OCI-LY7 (cell line): ENCODE measurements around the gene NCAM2. TPM values are rescaled to one million over a fixed set of nuclear protein-coding genes. Genes with fewer than 3 reads are reported as not detected.

Experiments
- BruUV-seq: library from RNA; stranded (reverse); fragments of 400-500 nt; replicated peaks from 2 replicates; lab custom pipeline; 2021; lab: Mats Ljungman, UMichigan
- CTCF ChIA-PET: fragments of 300-600 bp; sonication (Branson Sonifier 250); formaldehyde crosslinking; loops from one replicate; lab custom pipeline; 2022; ENCODE audit warnings: antibody characterized with exemption; ENCODE audit not compliant: unreplicated experiment; lab: Charles Lee
- POLR2A ChIA-PET: fragments of 300-600 bp; sonication (Branson Sonifier 250); formaldehyde crosslinking; loops from one replicate; lab custom pipeline; 2022; ENCODE audit warnings: antibody characterized with exemption; lab: Charles Lee
- DNase-seq: peaks from one replicate; pipeline ENCODE4 v3.0.0-alpha.2; 2015; ENCODE audit warnings: low spot score
- H2AFZ ChIP-seq: fragments of 200-600 bp; sonication (generic), shearing (Covaris generic); 2 replicates; pipeline ENCODE4 v1.6.1; 2014; ENCODE audit warnings: mild to moderate bottlenecking, antibody characterized with exemption, low read length, moderate library complexity
- H3K27ac ChIP-seq: fragments of 200-600 bp; sonication (generic); 2 replicates; pipeline ENCODE4 v1.5.1; 2014; ENCODE audit warnings: mixed run types, low read depth, mild to moderate bottlenecking, moderate library complexity, low read length, inconsistent platforms; ENCODE audit not compliant: poor library complexity, severe bottlenecking
- H3K36me3 ChIP-seq: fragments of 200-600 bp; sonication (generic); 2 replicates; pipeline ENCODE4 v1.6.1; 2014; ENCODE audit warnings: mild to moderate bottlenecking, antibody characterized with exemption, low read length, moderate library complexity, mixed read lengths; ENCODE audit not compliant: insufficient read depth
- H3K4me1 ChIP-seq: fragments of 200-600 bp; sonication (generic); 2 replicates; pipeline ENCODE4 v1.5.1; 2014; ENCODE audit warnings: mild to moderate bottlenecking, low read length; ENCODE audit not compliant: insufficient read depth, poor library complexity, severe bottlenecking
- H3K4me2 ChIP-seq: fragments of 200-600 bp; sonication (generic); 2 replicates; pipeline ENCODE4 v1.6.1; 2014; ENCODE audit warnings: mild to moderate bottlenecking, low read length
- H3K4me3 ChIP-seq: fragments of 200-600 bp; sonication (generic); 2 replicates; pipeline ENCODE4 v1.5.1; 2014; ENCODE audit warnings: mild to moderate bottlenecking, low read depth, low read length; ENCODE audit not compliant: poor library complexity, severe bottlenecking
- H3K79me2 ChIP-seq: fragments of 200-600 bp; sonication (generic); 2 replicates; pipeline ENCODE4 v1.6.1; 2016; ENCODE audit warnings: low read depth, mild to moderate bottlenecking, low read length, moderate library complexity, mixed read lengths; ENCODE audit not compliant: insufficient read depth
- H3K9me2 ChIP-seq: fragments of 200-600 bp; sonication (generic); 2 replicates; pipeline ENCODE4 v1.6.1; 2016; ENCODE audit warnings: mild to moderate bottlenecking, low read length, mixed read lengths; ENCODE audit not compliant: insufficient read depth
- H3K9me3 ChIP-seq: fragments of 200-600 bp; sonication (generic); 2 replicates; pipeline ENCODE4 v1.6.1; 2014; ENCODE audit warnings: mild to moderate bottlenecking, mixed run types, low read length, mixed read lengths
- H4K20me1 ChIP-seq: fragments of 200-600 bp; sonication (generic); 2 replicates; pipeline ENCODE4 v1.6.1; 2014; ENCODE audit warnings: mild to moderate bottlenecking, antibody characterized with exemption, low read length, moderate library complexity, mixed read lengths; ENCODE audit not compliant: insufficient read depth
- CTCF ChIP-seq: fragments of 200-600 bp; sonication (generic); conservative IDR thresholded peaks from 2 replicates; pipeline ENCODE4 v1.5.1; 2014; ENCODE audit warnings: mild to moderate bottlenecking, antibody characterized with exemption, low read length, moderate library complexity, mixed read lengths
- EZH2phosphoT487 ChIP-seq: fragments of 200-600 bp; sonication (generic); IDR thresholded peaks from 2 replicates; pipeline ENCODE4 v1.6.1; 2018; ENCODE audit warnings: low read depth, borderline replicate concordance, mild to moderate bottlenecking, mixed run types, antibody characterized with exemption, low read length, moderate library complexity, mixed read lengths
- intact Hi-C: fragments of 100-400 bp; cut with micrococcal nuclease; formaldehyde crosslinking; loops from one replicate; pipeline ENCODE4 v1.10.0; 2022; ENCODE audit not compliant: unreplicated experiment
- total RNA-seq, 2 experiments: library from RNA; depleted of rRNA in 1 of 2; stranded (reverse); fragments of >200 nt in 1 of 2; shearing (Covaris generic) in 1 of 2; gene quantifications; 2 replicates each; pipeline ENCODE4 v1.2.3, GENCODE V29; 2014 to 2022

The NCAM2 gene
- total RNA-seq, 2 experiments from 2014 or later = not detected

- DNase-seq = no peak
- no peak overlapping the region for H3K27ac ChIP-seq
- no peak overlapping the region for H2AFZ ChIP-seq
- H3K9me2 ChIP-seq = no peaks in the 10 kb centered on the region
- ChIA-PET POLR2A (no interaction called here), CTCF (no interaction called here)
- H3K4me3 ChIP-seq = no peak overlapping the region
- H3K36me3 ChIP-seq = no peaks in the 10 kb centered on the region
- TF ChIP-seq EZH2phosphoT487 = no peak
- no peak for TF ChIP-seq CTCF
- H3K79me2 ChIP-seq = no peaks in the 10 kb centered on the region
- peaks cover 10% of the 10 kb centered on the region; the same call in 1 of the 2 replicates for H3K9me3 ChIP-seq
- no peaks in the 10 kb centered on the region for H4K20me1 ChIP-seq
- H3K4me2 ChIP-seq = no peak overlapping the region
- intact Hi-C loops = no loop called here
- BruUV-seq = no TSS peak
- H3K4me1 ChIP-seq = no peaks in the 10 kb centered on the region
Measured at GRCh38 chr21:21530680-21531079, 532.5 kb downstream of the NCAM2 start.

GRCh38 chr21:21547368-21547953 is 549.3 kb downstream of the NCAM2 start:
- DNase-seq = no peak
- Histone ChIP-seq H3K4me2 (no peak overlapping the region), H3K27ac (no peak overlapping the region), H3K4me3 (no peak overlapping the region), H3K9me2 (no peaks in the 10 kb centered on the region), H3K79me2 (no peaks in the 10 kb centered on the region), H4K20me1 (no peaks in the 10 kb centered on the region), H3K9me3 (peaks cover 25% of the 10 kb centered on the region), H3K4me1 (no peaks in the 10 kb centered on the region), H2AFZ (no peak overlapping the region), H3K36me3 (no peaks in the 10 kb centered on the region)
- CTCF ChIA-PET = no interaction called here
- intact Hi-C loops = no loop called here
- POLR2A ChIA-PET = no interaction called here
- no peak for TF ChIP-seq EZH2phosphoT487
- TF ChIP-seq CTCF = no peak
- no TSS peak for BruUV-seq

- intact Hi-C loops = no loop called here
- ChIA-PET CTCF (no interaction called here), POLR2A (no interaction called here)
- Histone ChIP-seq H3K9me2 (no peaks in the 10 kb centered on the region), H3K4me1 (no peaks in the 10 kb centered on the region), H2AFZ (no peak overlapping the region), H3K4me2 (no peak overlapping the region), H3K4me3 (no peak overlapping the region), H3K27ac (no peak overlapping the region), H3K79me2 (no peaks in the 10 kb centered on the region), H3K36me3 (no peaks in the 10 kb centered on the region), H4K20me1 (no peaks in the 10 kb centered on the region), H3K9me3 (peaks cover 8% of the 10 kb centered on the region; the same call in 1 of the 2 replicates)
- TF ChIP-seq EZH2phosphoT487 (no peak), CTCF (no peak)
- no peak for DNase-seq
- BruUV-seq = no TSS peak
Measured at GRCh38 chr21:21559285-21560045, 561.3 kb downstream of the NCAM2 start.
